ENCODE measurements around the gene MTMR11. TPM values are rescaled to one million over a fixed set of nuclear protein-coding genes. Genes with fewer than 3 reads are reported as not detected.
A peak's percentile ranks its signal among the peaks of the same experiment; 100 is the strongest.

Gene MTMR11
- total and polyA plus RNA-seq, 11 donors, result 1.6 to 4.5 (median 2.1) TPM

DNA sequence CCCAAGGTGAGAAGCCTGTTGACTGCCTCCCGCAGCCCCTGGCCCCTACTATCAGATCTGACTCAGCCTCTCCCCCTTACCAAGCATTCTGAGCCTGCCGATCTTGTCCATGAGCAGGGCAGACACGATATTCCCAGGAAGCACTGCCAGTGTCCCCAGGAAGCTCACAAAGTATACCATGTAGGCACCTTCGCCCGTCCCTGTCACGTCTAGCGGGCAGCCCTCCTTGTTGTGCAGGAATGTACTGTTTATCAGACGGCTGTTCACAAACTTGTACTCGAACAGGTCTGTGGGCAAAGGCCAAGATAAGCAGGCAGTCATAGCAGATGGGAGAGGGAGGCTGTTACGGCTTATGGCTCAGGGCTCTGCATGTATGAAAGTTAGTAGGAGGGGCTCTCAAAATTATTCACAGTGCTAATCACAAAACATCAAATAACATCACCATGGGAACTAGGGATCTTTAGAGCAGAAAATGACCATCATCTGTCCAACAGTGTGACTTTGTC is 30.1 kb downstream of the MTMR11 start:
- H3K4me1 ChIP-seq, result no peaks in the 10 kb centered on the region
- ATAC-seq (no peak), DNase-seq (no peak)

DNA sequence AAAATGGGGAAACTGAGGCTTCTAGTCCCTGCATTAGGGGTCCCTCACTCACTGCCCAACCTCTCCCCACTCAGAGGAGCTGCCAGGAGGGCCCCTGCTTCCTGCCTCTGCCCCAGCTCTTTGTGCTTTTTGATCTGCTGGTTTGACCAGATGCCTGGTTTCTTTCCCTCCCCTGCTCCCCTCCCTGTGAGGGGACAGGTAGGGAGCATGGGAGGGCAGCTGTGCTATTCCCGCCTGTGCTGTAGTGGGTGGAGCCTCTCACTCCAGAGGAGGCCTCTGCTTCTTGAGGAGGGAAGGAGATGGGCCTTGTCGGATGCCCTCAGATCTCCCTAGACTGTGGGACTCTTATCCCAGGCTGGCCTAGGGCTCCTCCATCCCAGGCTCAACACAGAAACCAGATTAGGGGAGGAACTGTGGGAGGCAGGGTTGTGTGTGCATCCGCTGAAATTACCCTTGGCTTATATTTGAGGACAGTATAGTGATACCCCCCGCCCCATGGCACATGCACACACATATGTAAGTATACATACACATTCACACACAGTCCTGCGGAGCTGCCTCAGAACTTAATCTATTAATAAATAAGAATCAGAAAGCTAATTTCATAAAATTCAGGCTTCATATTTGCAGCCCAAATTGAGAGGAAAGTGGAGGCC is 32.7 kb downstream of the MTMR11 start:
- TF ChIP-seq, protein P1, sequence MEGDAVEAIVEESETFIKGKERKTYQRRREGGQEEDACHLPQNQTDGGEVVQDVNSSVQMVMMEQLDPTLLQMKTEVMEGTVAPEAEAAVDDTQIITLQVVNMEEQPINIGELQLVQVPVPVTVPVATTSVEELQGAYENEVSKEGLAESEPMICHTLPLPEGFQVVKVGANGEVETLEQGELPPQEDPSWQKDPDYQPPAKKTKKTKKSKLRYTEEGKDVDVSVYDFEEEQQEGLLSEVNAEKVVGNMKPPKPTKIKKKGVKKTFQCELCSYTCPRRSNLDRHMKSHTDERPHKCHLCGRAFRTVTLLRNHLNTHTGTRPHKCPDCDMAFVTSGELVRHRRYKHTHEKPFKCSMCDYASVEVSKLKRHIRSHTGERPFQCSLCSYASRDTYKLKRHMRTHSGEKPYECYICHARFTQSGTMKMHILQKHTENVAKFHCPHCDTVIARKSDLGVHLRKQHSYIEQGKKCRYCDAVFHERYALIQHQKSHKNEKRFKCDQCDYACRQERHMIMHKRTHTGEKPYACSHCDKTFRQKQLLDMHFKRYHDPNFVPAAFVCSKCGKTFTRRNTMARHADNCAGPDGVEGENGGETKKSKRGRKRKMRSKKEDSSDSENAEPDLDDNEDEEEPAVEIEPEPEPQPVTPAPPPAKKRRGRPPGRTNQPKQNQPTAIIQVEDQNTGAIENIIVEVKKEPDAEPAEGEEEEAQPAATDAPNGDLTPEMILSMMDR (IDR thresholded peaks at IDR 0.05), result no peak
- no peak for TF ChIP-seq POLR2A (IDR thresholded peaks at IDR 0.05)
- intact Hi-C loops (cut with DNase I), result no loop called here
- H3K27me3 ChIP-seq, result no peaks in the 10 kb centered on the region

More for the DNA sequence above, 30.1 kb downstream of the MTMR11 start:
- H3K36me3 ChIP-seq, result peaks cover 0 to 5% (median 0%) of the 10 kb centered on the region in 9 donors
- no peak overlapping the region for H3K4me3 ChIP-seq
- intact Hi-C loops (cut with DNase I), result no loop called here
- H3K27me3 ChIP-seq, result no peaks in the 10 kb centered on the region
- H3K27ac ChIP-seq, result no peak overlapping the region
- WGBS, 4 donors, result 53 to 68% (median 61%) methylated on average over 10 of the region's 10 CpGs
- TF ChIP-seq POLR2A (IDR thresholded peaks at IDR 0.05), result no peak
- TF ChIP-seq, protein P1 (IDR thresholded peaks at IDR 0.05), result no peak
- no peaks in the 10 kb centered on the region for H3K9me3 ChIP-seq

DNA sequence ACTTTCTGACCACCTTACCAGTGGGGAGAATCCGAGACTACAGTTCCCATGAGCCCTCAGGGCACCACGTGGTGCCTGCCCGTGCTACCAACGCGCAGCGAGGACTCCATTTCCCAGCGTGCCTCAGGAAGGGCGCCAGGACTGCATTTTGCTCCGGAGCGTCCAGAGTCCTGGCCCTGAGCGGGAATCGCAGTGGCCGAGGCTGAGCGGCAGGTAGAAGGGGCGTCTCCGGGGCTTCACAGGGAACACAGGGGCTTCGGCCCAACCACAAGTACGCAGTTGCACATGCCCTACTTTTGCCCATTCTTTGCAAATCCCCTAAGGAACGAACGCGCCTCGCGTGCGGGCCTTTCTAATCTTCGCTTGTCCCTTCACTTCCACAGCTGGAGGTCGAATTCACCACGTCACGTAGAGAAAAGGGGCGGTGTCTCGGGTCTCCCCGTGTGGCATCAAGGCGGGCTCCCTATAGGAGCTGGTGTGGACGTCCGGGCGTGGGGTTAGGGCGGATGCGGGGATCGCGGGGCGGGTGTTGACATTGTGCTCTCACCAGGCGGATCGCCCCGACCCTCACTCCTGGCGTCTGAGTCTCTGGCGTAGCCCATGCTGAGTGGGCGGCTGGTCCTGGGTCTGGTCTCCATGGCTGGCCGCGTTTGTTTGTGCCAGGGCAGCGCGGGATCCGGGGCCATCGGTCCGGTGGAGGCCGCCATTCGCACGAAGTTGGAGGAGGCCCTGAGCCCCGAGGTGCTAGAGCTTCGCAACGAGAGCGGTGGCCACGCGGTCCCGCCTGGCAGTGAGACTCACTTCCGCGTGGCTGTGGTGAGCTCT is 37.0 kb downstream of the MTMR11 start, which contains the start of gene BOLA1:
Gene BOLA1, plus strand, starts transcription at position 109 of the 825 bp plus-strand sequence. Its CDS starts 492 bp downstream, at position 601.
- peak in 1 of 2 donors; percentile 87 for TF ChIP-seq POLR2A (IDR thresholded peaks at IDR 0.05)
- TF ChIP-seq, protein P1 (IDR thresholded peaks at IDR 0.05), result no peak
- WGBS, 4 donors, result 3 to 7% (median 5%) methylated on average over 37 to 65 of the region's 65 CpGs
- intact Hi-C loops (cut with DNase I), result loop anchor here in 4 of 10 donors (1.0 to 10.0 kb wide), 6 partner anchors 19 to 265 kb away; partner anchors contain the start of genes MTMR11 (in 1 of the 4), SF3B4 (in 1 of the 4) and VPS45 (in 1 of the 4)

More for the DNA sequence above, 32.7 kb downstream of the MTMR11 start:
- WGBS, 4 donors, result 84 to 91% (median 90%) methylated on average over 5 of the region's 5 CpGs
- Histone ChIP-seq H3K36me3 (peaks cover 0 to 5% (median 0%) of the 10 kb centered on the region in 9 donors), H3K4me3 (no peak overlapping the region), H3K27ac (no peak overlapping the region), H3K4me1 (peaks cover 0 to 13% (median 7%) of the 10 kb centered on the region in 12 donors), H3K9me3 (no peaks in the 10 kb centered on the region)
- no peak for DNase-seq
- no peak for ATAC-seq

More for the DNA sequence above, 37.0 kb downstream of the MTMR11 start, which contains the start of gene BOLA1:
- H3K36me3 ChIP-seq, result peaks cover 0 to 5% (median 0%) of the 10 kb centered on the region in 9 donors
- peak within 1 kb of the TSS; percentile 31 to 95 (median 87) for H3K27ac ChIP-seq
- ATAC-seq (peak; percentile 99 to 100 (median 100)), DNase-seq (peak; percentile 94 to 97 (median 95))
- no peaks in the 10 kb centered on the region for H3K9me3 ChIP-seq
- peaks cover 0 to 13% (median 7%) of the 10 kb centered on the region in 12 donors for H3K4me1 ChIP-seq
- H3K4me3 ChIP-seq, result peak within 1 kb of the TSS; percentile 35 to 78 (median 64)
- H3K27me3 ChIP-seq, result no peaks in the 10 kb centered on the region

All from heart left ventricle (tissue), 16 donors.